ENCODE data around the gene GRB7.

DNA sequence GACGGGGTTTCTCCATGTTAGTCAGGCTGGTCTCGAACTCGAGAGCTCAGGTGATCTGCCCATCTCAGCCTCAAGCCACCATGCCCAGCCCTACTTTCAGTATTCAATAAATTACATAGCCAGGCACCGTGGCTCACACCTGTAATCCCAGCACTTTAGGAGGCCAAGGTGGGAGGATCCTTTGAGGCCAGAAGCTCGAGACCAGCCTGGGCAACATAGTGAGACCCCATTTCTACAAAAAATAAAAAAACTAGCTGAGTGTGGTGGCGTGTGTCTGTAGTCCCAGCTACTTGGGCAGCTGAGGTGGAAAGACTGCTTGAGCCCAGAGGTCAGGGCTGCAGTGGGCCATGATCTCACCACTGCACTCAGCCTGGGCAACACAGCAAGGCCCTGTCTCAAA is 15.6 kb upstream of the GRB7 start:
- TF ChIP-seq, protein P1, sequence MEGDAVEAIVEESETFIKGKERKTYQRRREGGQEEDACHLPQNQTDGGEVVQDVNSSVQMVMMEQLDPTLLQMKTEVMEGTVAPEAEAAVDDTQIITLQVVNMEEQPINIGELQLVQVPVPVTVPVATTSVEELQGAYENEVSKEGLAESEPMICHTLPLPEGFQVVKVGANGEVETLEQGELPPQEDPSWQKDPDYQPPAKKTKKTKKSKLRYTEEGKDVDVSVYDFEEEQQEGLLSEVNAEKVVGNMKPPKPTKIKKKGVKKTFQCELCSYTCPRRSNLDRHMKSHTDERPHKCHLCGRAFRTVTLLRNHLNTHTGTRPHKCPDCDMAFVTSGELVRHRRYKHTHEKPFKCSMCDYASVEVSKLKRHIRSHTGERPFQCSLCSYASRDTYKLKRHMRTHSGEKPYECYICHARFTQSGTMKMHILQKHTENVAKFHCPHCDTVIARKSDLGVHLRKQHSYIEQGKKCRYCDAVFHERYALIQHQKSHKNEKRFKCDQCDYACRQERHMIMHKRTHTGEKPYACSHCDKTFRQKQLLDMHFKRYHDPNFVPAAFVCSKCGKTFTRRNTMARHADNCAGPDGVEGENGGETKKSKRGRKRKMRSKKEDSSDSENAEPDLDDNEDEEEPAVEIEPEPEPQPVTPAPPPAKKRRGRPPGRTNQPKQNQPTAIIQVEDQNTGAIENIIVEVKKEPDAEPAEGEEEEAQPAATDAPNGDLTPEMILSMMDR (IDR thresholded peaks at IDR 0.05; ENCODE audit: insufficient read depth, low read length, poor library complexity, severe bottlenecking): no peak
- TF ChIP-seq EZH2phosphoT487 (conservative IDR thresholded peaks at IDR 0.05; ENCODE audit: low read length): no peak
